GM21381 (cell line): ENCODE data around the gene CACNA1C.

Source experiments
- ATAC-seq: cut with Tn5 transposase; IDR thresholded peaks from one replicate; pipeline ENCODE4 v1.9.1; 2021; ENCODE audit warnings: mild to moderate bottlenecking, moderate library complexity; ENCODE audit not compliant: unreplicated experiment

CACNA1C gene

GRCh38 chr12:2631653-2632350, 579.0 kb downstream of the CACNA1C start:
- ATAC-seq, result no peak

GRCh38 chr12:2633176-2633824, 580.5 kb downstream of the CACNA1C start:
- ATAC-seq, result no peak

GRCh38 chr12:2633825-2634200, 581.0 kb downstream of the CACNA1C start:
- no peak for ATAC-seq

DNA sequence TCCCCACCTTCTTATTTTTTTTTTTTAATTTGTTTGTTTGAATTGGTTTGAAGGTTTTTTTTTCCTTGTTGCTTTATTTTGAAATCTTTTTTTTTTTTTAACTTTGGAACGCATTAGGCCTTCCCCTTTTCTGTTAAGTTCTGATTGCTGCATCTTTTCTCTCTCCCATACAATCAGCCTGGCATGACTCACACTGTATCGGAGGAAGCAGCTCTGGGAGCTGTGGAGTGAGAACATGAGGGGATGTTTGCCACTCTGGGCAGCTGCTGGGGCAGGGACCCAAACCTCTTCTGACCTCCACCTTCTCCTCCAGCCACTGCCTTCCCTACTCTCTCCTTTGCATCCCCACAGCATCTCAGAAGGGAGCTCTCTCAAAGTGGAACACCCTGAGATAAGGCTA, 581.7 kb downstream of the CACNA1C start:
- no peak for ATAC-seq

DNA sequence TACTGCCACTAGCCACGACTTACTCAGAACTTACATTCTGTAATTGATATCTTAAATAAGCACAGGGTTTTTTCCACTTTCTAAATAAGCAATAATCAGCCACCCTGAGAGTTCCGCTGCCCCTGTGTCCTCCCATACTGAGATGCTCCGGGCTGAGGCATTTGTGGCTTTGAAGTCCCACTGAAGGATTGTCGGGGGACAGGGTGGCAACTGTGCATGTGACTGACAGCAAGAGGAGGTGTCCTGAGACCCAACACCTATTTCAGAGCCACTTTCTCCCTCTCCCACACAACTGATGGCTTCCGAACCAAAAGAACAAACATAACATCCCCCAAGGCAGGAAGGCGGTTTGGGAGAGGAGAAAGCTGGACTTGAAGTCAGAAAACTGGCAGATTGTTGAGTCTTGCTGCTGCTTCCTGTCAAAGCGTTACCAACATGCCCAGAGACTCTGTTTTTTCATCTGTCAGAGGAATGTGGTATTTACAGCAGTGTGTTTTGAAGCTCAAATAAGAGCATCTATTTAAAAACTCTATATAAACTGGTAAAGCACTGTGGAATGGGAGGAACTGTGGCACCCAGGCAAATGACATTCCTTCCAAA, 584.1 kb downstream of the CACNA1C start:
- ATAC-seq, result no peak

DNA sequence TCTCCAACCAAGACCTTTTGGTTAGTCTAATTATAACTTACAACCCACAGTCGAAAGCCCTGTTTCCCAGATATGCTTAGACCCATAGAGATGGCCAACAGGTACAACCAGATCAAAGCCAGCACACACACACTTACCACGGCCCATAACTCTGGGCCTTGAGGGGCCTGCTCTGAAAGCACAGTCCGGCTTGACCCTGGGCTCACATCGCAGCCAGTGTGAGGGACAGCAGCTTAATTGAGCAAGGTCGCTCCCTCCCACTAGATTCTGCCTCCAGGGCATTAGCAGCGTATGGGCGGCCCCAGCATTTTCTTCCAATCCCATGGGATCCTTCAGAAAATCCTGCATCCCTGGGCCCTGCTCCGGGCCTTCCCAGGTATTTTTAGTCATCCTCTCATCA, 584.6 kb downstream of the CACNA1C start:
- no peak for ATAC-seq

DNA sequence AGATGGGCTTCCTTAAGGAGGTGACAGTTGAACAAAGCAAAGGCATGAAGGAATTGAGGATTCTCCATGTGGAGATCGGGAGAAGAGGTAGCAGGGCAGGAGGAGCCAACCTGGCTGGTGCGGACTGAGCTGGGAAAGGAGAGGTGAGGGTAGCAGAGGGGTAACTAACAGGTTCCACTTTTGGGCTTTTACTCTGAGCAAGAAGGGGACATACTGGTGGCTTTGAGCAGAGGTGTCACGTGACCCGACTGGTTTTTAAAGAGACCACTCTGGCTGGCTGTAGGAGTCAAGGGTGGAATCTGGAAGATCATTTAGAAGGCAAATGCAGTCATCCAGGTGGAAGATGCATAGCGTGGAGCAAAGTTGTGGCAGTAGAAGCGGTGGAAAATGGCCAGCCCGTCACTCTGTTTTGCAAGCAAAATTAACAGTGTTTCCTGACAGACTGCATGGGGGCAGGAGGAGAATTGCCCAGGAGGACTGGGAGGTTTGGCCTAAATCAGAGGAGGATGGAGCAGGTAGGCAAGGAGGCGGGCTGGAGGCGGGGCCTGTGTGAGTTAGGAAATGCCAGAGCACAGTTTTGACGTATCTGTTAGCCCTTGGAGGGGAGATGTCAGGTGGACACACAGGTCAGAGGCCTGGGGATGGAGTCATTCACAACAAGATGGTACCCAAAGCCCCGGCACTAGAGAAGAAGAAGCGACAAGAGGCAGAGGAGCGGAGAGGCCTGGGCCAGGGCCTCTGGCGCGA, 585.7 kb downstream of the CACNA1C start:
- no peak for ATAC-seq

GRCh38 chr12:2639020-2639298, 586.2 kb downstream of the CACNA1C start:
- ATAC-seq, result no peak

GRCh38 chr12:2640281-2640680, 587.5 kb downstream of the CACNA1C start:
- no peak for ATAC-seq

DNA sequence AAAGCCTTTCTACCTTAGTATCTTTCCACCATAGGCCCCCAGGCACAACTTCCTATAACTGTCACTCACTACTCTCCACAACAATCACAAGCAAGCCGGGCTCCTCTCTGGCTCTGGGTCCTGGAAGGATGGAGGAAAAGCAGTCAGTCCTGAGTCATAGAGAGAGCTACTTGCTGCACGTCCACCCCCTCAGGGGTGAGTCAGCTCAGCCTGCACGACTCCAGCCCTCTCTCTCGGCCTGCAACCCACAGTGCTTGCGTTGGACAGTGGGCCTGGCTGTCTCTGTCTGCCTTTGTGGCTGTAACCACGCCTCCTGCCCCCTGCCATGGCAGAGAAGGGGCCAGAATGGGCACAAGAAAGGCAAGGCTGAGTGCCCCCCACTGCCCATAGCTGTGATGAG, 587.9 kb downstream of the CACNA1C start:
- ATAC-seq, result no peak

- ATAC-seq, result no peak
Observed at GRCh38 chr12:2641207-2641606, 588.4 kb downstream of the CACNA1C start.

DNA sequence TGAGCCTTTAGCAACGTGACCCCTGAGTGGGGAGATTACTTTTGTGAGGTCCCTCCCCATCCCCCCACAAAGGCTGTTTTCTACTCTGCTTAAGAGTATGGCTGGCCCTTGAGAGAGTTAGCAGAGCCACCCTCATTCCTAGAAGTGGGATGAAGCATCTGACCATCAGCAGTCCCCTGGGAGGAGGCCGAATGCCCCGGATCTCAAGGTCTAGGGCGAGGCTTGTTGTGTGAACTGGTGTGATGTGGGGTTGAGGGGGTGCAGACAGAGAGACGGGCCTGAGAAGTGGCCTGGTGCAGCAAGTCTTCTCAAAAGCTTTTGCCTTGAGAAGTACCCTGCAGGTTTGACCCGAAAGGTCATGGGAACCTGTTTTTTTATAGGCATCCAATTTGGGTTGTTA, 589.0 kb downstream of the CACNA1C start:
- ATAC-seq, result no peak

DNA sequence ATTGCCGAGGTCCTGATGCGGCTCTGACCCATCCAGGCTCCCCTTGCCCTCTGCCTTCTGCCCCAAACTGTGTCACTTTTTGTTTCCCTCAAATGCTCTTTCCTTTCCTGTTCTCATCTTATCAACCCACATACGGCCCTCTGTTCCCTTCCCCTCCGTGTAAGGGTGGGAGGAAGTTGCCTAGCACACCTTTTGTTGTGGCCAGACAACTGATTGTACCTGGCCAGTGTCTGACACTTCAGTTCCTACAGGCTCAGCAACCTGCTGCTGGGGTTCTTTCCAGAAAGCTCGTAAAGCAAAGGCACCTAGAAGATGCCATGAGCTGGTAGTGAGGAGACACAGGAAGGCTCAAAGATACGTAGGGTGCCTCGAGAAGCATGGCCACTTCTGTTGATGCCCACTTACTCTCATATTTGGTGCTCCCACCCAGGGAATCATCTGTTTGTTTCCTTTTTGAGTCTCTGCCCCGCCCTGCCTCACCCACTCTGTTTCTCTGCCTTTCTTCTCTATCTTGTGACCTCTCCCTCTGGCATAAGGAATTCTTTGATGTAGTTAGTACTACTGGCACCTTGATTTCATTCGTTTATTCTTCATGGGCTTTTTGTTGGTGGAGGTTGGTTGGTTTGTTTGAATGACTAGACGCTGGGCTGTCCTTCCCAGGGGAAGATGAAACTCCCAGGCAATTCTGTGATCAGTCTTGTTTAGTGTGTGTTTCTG, 589.5 kb downstream of the CACNA1C start:
- no peak for ATAC-seq

- no peak for ATAC-seq
Observed at GRCh38 chr12:2642896-2643425, 590.2 kb downstream of the CACNA1C start.

DNA sequence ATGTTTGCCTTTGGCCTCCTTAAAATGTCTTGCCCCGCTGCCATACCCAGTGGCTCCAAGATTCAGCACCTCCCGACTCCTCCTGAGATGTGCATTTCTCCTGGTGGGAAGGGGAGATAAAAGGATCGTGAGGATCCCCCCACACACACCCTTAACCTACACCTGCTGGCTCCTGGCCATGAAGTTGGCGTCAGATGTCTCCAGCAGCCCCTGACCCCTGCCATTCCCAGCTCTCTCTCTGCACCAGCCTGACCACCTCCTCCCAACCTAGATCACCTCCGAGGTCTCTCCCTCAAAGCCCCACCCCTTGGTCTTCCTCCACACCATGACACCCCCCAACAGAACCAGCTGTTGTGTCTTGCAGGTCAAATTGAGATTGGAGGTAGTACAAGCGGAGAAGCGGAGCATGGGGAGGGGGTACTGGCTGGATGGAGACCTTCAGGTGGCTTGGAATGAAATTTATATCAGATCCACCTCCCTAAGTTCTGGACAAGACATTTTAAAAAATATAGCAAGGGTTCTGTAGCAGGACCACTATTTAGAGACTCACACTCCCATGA, 590.9 kb downstream of the CACNA1C start:
- ATAC-seq, result no peak

- ATAC-seq, result no peak
Observed at GRCh38 chr12:2644683-2645405, 592.1 kb downstream of the CACNA1C start.

- no peak for ATAC-seq
Observed at GRCh38 chr12:2645460-2645859, 592.7 kb downstream of the CACNA1C start.

DNA sequence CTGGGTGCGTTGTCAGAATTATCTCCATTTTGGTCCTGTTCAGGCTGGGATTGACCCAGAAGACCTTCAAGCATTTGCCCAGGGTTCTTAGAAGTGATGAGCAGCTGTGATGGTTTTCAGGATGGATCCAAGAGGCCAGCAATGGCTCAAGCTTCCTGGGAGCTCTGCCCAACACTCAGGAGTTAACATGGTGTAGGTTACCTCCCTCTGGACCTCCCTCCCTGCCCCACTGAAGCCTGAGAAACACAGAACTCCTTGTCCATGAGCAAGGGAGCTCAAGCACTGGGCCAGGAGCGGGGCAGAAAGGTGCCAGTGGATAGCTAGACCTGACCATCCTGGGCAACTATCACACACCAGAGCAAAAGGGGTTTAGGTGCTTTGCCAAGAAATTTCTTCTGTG, 593.6 kb downstream of the CACNA1C start:
- ATAC-seq, result no peak

DNA sequence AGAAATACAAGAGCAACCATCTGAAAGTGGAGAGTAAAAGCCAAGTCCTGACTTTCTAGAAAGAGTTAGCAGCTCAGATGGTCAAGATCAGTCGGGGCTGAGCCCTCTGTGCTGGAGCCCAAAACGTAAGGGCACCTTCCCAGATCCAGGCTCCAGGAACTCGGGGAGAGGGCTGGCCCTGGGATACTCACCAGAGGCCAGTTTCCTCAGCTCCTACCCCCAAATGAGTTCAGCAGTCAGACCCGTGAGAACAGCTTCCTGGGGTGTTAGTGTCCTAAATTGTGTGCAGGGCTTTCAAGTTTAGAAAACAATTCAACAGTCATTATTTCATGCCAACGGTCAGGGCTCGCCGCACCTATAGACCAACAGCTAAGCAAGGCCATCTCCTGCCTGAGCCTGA, 594.4 kb downstream of the CACNA1C start:
- ATAC-seq, result no peak

- ATAC-seq, result no peak
Observed at GRCh38 chr12:2648406-2648805, 595.6 kb downstream of the CACNA1C start.
